GM21390 (cell line): Measurements from ENCODE around the gene ZNF469.
"Not testable (repeated sequence)": the region's sequence is repeated elsewhere in the genome, so short reads cannot be mapped to it uniquely, and the experiment has no call there.

ENCODE experiments used
- ATAC-seq: cut with Tn5 transposase; IDR thresholded peaks from one replicate; pipeline ENCODE4 v1.9.1; 2021; ENCODE audit not compliant: unreplicated experiment

The ZNF469 gene

DNA sequence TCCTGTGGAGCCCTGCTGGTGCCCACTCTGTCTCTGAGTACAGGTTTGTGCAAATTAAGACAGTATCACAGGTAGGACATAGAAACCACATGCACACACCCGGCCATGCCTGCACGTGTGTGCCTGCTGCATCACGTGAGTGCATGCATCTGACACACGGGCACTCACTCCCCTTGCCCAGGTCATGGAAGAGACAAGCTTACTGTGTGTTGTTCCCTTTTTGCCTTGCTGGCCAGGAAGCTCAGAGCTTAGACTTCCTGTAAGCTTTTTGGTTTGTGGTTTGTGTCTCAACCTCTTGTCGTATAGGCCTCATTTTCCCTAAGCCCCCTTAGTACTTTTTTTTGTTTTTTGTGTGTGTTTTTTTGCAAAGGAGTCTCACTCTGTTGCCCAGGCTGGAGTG lies 25.0 kb downstream of the ZNF469 start:
- ATAC-seq: no peak

DNA sequence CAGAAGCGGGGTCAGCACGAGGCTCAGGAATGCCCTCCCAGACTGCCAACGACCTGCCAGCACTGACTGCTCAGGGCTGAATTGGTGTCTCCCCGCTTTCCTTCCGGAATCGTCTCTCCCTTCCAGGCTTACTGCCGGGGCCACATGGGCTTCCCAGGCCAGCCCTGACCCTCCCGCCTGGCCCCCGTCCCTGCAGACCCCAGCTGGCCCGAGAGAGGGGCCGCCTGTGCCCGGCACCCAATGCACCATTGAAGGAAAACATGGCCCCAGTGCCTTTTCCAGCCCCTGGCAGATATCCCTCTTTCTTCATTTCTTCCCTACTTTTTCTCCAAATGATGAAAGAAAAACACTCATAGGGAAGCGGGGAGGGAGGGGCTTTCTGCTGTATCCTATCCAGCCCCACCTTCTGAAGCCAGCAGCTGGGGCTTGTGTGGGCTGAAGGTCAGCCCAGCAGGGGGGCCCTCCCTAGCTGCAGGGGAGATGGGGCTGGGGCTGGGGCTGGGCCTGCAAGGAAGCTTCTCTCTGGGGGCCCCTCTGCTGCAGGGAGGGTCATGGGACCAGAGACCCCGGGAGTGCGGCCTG lies 25.9 kb downstream of the ZNF469 start:
- no peak for ATAC-seq

DNA sequence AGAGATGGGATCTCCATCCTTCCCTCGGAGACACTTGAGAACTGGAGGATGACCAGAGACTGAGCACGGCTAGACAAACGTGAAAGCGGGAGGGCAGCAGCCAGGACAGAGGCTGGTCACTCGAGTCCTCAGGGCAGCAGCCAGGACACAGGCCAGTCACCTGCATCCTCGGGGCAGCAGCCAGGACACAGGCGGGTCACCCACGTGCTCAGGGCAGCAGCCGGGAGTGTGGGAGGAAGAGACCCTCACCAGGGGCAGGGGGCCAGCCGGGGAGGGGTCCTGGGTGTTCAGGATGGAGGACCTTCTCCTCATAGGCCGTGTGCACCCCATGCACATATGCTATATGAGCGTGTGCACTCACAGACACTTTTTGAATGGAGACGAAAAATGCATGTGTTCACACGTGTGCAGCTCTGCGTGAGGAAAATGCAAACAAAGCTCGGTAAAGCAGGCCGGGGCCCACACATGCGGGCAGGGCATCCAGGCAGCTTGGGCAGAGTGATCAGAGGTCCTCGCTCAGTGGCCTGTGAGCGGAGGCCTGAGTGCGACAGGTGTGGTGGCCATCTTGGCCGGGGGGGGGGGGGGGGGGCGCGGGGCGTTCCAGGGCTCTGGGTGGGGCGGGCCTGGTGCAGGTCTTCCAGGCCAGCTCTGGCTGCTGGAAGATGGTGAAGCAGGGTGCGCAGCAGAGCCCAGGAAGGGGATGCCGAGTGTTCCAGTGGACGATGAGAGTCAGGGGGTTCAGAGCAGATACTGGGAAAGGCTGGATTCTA lies 26.7 kb downstream of the ZNF469 start:
- ATAC-seq: no peak

DNA sequence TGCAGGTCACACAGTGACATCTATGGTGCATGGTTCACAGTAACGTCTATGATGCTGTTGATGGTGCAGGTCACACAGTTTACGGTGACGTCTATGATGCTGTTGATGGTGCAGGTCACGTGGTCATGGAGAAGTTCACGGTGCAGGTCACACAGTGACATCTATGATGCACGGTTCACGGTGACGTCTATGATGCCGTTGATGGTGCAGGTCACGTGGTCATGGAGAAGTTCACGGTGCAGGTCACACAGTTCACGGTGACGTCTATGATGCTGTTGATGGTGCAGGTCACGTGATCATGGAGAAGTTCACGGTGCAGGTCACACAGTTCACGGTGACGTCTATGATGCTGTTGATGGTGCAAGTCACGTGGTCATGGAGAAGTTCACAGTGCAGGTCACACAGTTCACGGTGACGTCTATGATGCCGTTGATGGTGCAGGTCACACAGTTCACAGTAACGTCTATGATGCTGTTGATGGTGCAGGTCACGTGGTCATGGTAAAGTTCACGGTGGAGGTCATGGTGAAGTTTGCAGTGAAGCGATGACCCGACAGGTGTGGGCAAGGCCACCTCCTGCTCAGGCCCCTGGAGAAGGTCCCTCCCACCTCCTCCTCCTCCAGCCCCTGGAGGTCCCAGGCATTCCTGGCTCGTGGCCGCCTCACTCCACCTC lies 27.7 kb downstream of the ZNF469 start:
- not testable (repeated sequence) for ATAC-seq

DNA sequence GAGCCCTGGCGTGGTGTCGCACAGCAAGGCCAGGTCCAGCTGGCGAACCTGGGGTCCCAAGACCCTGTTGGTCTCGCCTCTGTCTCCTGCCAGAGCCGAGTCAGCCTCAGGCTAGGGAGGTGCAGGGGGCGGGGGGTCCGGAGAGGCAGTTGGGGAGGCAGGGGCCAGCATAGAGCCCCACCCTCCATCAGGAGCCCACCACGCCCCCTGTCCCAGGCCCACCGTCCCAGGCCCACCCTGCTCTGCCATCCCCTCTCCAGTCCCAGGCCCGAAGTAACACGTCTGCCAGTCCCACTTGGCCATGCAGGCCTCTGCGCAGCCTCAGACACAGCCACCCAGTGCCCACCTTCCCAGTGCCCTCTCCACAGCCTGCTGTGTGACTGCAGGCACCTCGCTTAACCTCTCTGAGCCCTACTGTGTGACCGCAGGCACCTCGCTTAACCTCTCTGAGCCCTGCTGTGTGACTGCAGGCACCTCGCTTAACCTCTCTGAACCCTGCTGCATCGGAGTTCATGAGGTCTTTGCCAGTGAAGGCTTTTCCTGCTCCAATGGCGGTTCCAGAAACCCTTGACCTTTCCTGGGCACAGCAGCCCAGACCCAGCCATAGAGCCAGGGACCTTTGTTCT lies 29.3 kb downstream of the ZNF469 start:
- no peak for ATAC-seq

DNA sequence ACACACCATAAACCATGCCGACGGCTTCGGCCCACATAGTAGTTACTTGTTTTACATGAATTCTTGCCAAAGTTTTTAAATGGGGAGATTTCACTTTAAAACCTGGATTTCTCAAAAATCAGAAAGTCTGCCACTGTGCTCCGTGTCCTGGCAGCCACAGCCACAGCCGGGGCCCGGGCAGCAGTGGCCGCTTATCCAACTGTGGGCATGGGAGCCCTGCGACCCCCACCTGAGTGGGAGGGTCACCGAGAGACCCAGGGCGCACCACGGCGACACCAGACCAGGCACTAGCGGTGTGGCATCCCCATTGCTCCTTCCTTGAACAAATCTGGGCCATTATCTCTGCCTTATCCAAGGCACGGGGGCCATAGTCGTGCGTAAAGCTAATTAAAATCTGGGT lies 30.0 kb downstream of the ZNF469 start:
- no peak for ATAC-seq

DNA sequence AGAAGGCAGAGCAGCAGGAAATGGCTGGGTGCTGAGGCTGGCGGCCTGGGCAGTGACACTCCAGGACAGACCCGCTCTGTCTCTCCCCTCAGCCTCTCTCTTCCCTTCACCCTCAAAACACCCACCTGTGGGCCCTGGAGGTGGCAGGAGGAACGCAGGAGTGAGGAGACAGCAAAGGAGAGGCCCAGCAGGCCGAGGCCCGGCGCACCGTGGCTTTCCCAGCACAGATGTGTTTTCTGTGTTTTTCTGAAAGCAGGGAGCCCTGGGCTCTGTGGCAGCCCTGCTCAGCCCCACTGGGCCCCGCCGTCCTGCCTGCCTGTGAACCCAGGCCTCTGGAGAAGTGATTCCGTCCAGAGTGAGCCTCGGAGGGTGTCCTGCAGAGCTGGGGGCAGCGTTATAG lies 30.5 kb downstream of the ZNF469 start:
- ATAC-seq: no peak

DNA sequence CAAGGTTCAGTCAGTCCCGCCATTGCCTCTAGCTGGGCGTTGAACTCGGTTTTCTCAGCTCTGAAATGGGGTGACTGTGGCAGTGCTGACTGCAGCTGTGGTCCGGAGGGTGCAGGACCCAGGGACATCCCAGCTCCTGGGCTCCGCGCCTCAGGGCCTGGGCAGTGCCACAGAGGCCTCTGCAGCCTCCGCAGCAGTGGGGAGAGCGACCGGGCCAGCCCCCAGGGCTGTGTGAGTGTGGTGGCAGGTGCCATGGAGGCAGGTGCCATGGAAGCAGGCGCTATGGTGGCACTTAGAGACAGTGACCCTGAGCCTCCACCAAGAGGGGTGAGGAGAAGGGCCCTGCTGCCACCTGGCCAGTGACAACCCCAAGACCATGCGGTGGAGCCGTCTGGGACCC lies 30.9 kb downstream of the ZNF469 start:
- no peak for ATAC-seq

DNA sequence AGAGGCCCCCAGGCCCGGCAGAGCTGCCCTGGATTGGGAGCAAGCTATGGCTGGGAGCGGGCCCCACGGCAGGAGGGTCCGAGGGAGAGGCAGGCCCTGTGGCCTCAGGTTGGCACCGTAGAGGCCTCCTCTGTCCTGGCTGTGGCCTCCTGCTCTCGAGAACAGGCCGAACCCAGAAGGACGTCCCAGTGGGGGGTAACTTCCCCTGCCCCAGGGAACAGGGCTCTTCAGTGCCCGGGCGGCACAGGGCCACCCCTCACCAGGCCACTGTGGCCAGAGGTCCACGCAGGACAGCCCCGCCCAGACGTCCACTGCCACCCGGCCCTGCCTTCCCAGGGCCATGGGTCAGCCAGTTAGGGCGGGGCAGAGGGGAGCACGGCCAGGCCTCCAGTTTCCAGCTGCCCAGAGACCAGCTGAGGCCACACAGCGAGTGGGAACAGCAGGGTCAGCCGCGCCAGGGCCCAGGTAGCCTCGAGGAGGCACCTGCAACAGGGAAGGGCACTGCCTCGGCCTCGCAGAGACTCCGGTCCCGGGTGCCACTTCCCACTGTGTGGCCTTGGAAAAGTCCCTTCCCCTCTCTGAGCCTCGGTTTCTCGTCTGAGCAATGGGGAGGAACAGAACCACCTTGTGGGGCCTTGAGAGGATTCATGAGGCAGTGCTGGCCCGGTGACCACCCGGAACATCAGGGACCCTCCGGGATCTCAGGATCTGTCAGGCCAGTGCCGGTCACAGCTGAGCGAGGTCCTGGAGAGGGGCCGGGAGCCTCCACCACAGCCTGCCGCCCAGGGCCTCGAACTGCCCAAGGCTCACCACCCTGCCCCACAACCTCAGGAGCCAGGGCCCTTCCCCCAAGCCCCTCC lies 32.0 kb downstream of the ZNF469 start:
- ATAC-seq: no peak

DNA sequence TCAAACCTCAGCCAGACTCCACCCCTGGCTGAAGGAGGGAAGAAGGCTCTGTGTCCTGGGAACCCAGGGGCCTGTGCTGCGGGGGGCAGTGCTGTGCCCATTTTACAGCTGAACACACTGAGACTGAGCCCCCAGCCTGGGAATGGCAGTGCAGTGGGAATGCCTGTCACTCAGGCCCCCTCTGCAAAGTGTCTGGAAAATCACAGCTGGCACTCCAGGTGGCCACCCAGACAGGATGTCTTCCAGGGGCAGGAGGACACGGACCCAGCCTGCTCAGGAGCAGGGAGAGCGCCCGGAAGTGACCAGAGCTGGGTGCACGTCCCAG lies 32.6 kb downstream of the ZNF469 start:
- ATAC-seq: no peak

DNA sequence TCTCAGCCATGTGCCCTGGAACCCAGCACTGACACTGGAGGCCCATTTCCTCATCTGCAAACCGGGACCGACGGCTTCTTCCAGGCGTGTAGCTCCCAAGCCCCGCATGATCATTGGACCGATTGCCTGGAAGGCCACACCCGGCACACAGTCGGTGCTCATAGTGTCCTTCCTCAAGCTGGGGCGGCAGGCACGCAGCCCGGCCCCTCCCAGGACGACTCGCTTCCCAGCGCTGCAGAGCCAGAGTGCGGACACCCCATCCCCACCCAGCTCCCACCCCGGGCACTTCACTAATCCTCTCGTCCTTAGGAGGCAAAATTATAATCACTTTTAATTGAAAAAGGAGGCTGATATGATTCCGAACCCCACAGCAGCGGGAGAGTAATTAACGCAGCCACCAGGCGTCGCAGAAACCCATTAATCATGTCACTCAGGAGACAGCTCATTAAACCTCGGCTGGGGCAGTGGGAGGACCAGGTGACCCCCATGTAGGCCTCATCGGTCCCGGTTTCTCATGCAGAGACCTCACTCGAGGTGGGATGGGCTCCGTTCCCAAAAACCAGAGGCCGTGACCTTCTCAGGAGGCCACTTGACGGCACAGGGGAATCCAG lies 33.1 kb downstream of the ZNF469 start:
- no peak for ATAC-seq

DNA sequence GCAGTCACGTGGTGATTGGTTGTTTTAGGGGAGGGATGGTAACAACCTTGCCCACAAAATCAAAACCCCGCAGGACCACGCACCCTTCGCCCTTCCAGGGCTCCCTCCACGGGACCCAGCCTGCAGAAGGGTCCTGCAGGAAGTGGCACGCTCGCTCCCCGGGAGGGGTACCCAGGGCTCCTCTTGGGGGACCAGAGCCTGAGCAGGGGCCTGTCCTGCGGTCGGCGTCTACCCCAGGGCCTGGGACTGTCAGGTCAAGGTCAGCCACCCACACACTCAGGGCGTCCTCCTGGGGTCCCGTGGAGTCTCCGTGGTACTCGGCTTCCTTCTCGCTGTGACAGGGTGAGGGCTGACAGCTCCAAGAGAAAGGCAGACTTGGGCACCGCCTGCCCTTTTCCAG lies 33.9 kb downstream of the ZNF469 start:
- no peak for ATAC-seq

DNA sequence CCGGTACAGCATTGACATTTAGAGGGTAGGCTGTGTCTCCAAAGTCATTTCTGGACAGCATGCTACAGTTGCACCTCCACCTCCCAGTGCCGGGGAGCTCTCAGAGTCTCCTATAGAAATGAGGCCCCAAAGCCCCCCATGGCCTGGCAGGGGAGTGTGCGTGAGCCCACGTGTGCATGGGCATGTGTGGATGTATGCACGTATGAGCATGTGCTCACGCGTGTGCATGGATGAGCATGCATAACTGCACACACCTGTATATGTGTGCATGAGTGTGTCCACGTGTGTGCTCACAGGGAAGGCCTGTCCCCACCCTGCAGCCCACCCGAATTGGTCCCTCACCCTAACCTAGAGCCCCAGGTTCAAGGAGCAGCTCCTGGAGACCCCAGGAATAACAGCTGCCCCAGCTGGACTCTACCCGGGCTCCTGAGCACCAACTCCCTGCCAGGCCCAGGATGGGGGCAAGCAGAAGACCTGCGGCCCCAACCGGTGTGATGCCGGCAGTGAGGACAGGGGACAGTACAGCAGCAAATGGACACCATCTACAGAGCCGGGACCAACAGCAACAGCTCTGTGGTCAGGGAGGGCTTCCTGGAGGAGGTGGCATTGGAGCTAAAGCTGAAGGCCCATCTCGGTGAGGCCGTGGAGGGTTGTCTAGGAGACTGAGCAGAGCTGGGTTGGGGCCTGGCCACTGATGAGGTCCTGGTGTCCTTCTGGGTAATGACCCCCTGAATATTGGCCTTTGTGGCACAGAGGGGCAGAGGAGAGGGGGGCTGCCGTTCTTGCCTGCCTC lies 35.1 kb downstream of the ZNF469 start:
- ATAC-seq: no peak

DNA sequence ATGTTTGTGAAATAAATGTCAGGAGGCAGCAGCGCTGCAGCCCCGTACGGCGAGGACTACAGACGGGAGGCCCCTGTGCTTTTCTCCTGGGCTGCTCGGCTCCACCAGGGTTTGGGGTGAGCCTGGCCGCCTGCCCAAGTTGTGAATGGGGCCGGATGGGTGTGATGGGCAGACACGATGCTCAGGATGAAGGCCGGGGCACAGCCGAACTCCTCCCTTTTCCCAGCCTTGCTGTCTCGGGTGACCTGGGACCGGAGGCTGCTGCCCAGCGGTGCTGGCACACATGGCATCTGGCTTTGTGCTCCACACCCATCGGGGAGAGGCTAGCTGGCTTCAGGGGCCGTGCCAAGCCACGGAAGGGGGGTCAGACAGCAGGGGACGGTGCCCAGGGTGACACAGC lies 36.1 kb downstream of the ZNF469 start:
- ATAC-seq: no peak

DNA sequence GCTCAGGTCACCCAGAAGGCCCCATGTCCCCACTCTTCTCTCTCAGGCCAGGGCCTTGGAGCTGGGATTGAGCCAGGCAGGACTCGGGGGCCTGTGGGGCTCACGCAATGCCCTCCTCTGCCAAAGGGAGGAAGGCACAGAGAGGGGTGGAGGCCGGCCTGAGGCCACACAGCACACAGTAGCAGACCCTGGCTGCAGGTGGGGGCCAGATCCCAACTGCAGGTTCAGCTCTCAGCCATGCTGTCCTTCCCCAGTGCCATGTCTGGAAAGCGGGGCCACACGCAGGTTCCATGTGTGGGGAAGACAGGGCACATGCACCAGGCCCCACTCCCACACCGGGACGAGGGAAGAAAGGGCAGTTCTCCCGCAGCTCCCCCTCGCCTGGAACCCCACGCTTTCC lies 37.0 kb downstream of the ZNF469 start:
- ATAC-seq: no peak

DNA sequence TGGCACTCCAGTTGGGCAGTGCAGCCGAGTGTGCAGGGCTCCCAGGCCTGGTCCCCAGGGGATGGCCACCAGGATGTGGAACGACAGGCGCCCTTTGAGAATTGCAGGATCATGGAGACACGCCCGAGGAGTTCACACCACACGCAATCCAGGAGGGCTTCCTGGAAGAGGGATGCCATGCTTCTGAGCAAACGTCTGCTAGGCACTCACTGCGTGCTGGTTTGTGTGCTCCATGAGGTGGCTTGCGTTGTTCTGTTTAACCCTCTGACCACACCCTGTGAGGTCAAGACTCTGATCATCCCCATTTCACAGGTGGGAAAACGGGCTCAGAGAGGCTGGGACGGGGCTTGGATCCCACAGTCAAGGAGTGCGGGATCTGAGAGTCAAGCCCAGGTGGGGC lies 37.7 kb downstream of the ZNF469 start:
- no peak for ATAC-seq

DNA sequence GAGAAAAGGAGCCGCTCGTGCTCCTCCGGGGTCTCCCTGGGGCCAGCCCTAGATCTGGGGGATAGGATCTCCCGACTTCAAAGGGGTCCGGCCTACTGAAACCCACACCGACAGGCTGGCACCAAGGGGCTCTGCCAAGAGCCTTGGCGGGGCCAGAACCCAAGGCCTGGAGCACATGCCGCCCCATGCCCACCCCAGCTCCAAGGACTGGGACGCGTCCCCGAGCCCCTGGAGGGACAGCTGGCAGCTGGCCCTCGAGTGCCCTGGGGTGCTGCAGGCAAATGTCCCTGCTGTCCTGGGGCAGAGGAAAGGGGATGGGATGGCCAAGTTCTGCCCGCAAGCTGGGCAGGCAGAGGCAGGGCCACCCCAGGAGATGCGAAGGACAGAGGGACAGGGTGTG lies 38.5 kb downstream of the ZNF469 start:
- ATAC-seq: no peak

DNA sequence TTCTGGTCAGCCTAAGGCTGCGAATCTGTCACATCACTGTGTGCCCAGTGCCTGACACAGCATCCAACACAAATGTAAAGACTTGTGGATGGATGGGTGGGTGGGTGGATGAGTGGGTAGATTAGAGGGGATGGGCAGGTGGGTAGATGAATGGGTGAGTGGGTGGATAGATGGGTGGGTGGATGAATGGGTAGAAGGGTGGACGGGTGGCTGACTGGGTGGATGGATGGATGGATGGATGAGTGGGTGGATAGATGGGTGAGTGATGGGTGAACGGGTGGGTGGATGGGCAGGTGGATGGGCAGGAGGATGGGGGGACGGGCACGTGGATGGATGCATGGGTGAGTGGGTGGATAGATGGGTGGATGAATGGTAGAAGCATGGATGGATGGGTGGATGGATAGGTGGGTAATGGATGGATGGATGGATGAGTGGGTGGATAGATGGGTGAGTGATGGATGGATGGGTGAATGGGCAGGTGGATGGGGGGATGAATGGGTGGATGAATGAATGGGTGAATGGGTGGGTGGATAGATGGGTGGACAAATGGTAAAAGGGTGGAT lies 39.2 kb downstream of the ZNF469 start:
- ATAC-seq: no peak

DNA sequence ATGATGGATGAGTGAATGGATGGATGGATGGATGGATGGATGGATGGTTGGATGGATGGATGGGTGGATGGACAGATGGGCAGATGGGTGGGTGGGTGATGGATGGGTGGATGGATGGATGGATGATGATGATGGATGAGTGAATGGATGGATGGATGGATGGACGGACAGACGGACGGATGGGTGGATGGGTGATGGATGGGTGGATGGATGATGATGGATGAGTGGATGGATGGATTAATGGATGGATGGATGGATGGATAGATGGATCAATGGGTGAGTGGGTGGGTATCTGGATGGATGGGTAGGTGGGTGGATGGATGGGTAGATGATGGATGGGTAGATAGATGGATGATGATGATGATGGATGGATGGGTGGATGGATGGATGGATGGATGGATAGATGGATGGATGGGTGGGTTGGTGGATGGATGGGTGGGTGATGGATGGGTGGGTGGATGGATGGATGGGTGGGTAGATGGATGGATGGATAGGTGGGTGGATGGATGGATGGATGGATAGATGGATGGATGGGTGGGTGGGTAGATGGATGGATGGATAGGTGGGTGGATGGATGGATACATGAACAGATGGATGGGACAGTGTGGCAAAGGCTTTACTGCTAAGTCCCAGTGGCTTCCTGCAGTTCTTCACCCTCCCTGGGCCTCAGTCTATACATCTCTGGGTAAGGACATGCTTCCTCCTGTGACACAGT lies 40.1 kb downstream of the ZNF469 start:
- ATAC-seq: no peak
